HG03571 (cell line): ENCODE data around the gene EFHD2.
"Not testable (repeated sequence)": the region's sequence is repeated elsewhere in the genome, so short reads cannot be mapped to it uniquely, and the experiment has no call there.

Experiments used
- ATAC-seq: cut with Tn5 transposase; IDR thresholded peaks from one replicate; pipeline ENCODE4 v1.9.1; 2021; ENCODE audit not compliant: unreplicated experiment

The EFHD2 gene

GRCh38 chr1:15411593-15412137 lies 2.0 kb downstream of the EFHD2 start:
- peak; percentile 49 for ATAC-seq

GRCh38 chr1:15412175-15412800 lies 2.6 kb downstream of the EFHD2 start:
- no peak for ATAC-seq

DNA sequence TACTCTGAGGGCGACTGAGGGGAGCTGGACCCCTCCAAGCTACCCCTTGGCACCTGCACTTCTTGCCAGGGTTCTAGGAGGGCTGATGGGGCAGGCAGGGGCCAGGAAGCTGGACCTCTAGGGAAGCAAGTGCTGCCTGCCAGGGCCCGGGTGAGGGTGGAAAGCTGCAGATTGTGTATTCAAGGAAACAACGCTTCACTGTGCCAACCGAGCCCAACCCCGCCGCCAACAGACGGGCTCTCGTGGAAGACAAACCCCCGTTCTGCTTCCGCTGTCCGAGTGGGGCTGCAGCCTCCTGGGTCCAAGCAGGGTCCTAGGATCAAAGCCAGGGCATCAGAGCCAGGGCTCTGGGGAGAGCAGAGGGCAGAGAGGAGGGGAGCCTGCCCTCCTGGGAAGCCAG lies 3.2 kb downstream of the EFHD2 start:
- no peak for ATAC-seq

DNA sequence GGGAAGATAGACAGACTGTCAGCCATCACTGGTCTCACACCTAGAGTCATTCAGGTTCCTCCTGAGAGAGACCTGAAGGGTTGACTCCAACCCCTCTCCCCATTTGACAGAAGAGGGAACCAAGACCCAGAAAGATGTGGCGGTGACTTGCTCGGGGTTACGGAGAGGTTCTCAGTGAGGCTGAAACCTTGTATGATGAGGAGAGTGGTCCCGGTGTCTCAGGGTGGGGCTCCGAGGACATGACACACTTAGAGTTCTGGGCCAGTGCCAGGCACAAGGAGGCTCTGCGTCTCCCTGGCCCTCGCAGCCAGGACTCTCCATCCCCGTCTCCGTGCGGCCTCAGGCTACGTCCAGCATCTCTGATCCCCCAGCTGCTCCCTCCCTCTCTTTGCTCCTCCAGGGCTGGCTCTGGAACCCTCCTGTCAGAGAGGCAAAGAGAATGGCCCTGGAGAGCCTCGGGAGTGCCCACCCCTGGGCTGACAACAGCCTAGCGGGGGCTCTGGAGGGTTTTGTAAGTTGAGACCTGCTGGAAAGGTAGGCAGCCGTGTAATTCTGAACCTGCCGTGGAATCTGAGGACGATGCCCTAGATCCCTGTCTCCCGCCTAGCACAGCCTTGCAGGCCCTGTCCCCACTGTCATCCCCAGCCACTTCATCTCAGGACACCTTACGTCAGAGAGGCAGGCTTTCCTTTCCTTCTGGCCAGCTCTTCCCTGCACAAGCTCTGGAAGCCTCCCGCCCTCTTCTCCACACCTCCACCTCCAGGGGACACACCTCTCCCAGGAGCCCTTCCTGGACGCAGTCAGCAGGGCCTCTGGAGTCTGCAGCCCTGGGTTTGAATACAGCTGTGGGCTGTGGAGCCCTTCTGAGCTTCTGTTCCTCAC lies 4.1 kb downstream of the EFHD2 start:
- ATAC-seq = no peak

DNA sequence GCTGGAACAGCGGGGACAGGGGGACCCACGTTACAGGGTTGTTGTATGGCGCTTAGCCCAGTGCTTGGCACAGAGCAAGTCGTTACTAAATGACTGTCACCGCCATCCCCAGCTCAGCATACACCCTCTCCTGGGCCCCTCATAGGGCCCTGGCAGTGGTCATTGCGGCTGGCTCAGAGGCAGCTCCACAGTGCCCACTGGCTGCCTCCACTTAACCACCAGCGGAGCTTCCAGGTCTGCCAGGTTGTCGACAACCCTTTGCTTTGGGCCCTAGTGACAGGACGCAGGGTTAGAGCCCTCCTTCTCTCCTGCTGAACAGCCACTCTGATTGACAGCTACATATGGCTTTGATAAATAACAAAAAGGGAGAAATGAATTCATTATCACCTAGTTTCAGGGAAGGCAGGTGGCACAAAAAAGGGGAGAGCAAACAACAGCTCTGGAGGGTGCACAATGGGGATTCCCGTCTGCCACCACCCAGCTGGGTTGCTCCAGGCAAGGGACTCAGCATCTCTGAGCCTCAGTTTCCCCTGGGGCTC lies 4.8 kb downstream of the EFHD2 start:
- ATAC-seq = no peak

DNA sequence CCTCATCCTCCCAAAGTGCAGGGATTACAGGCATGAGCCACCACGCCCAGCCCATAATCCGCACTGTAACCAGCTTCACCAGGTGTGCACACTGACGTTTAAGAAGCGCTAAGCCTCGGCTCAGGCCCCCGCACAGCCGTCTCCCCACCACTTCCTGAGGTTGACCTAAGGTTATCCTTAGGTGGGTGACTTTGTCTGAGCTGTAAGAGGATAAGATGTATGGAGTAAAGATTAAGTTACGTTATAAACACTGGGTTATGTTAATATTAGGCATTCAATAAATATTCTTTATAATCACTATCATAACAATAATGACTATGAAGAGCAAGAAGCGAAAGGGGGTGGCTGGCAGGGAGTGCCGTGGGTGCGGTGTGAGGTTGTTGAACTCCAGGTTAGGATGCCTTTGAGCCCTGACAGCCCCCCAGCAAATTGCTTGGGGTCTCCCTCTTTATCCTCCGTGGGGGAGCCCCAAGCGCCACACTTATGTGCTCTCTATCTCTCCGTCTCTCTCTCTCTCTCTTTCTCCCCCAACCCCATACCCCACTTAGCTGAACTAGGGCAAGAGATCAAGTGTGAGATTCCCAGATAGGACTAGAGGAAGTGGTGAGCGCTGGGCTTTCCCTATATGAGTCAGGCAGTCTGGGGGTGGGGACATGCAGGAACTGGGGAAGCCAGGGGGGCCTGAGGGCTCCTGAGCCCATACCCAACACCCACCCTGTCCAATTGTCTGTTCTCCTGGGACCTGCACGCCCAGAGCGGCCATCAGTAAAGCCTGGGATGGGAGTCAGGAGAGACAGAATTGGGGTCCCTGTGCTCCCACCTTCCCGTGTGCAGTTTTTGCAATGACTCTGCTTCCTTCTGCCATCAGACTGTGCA lies 7.6 kb downstream of the EFHD2 start:
- ATAC-seq = peak; percentile 52

DNA sequence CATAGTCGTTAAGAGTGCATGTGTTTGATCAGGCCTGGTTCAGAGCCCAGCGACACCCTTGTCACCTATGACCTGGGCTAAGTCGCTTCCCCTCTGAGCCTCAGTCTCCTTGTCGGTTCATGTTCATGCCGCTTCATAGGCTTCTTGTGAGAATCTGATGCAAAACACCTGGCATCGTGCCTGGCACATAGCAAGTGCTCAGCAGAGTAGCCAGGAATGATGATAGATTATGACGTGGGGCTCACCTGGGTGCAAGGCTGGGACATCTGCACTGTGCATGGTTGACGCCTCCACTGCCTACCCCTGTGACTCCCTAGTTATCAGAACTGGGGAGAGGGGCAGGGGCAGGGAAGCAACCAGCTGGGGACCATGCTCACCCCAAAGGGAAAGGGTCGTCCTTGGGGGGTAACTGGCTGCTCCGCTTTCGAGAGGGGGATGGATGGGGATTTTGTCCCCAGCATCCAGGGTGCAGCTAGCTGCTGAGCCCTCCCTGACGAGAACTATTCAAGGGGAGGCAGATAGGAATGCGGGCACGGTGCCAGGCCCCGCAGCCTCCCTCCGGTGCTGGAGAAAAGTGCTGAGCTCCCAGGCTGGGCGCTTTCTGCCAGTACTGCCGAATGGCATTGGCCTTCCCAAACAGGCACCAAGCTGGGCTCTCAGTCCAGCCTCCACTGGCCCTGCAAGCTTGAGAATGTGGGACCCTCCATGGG lies 9.3 kb downstream of the EFHD2 start:
- no peak for ATAC-seq

DNA sequence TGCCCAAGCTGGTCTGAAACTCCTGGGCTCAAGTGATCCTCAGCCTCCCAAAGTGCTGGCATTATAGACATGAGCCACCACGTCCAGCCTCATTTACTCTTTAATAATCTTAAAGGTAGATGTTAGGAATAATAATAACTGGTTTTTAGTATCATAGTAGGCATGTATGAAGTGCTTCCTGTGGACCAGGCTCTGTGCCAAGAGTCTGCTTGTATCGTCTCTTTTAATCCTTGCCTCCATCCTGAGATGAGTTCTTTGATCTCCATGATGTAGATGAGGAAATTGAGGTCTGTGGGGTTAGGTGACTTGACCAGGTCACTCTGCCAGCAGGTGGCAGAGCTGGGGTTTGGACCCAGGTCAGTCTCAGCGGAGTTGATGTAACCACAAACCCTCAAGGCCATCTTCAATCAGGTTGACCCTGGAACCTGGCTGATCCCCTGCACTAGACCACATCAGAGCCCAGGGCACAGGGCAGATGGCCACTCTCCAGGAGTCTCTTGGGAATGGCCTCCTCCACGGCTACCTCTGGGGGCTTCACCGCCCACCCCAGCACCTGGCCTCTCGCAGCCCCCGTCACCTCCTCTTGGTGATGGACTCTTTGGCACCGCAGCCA lies 11.3 kb downstream of the EFHD2 start:
- no peak for ATAC-seq

DNA sequence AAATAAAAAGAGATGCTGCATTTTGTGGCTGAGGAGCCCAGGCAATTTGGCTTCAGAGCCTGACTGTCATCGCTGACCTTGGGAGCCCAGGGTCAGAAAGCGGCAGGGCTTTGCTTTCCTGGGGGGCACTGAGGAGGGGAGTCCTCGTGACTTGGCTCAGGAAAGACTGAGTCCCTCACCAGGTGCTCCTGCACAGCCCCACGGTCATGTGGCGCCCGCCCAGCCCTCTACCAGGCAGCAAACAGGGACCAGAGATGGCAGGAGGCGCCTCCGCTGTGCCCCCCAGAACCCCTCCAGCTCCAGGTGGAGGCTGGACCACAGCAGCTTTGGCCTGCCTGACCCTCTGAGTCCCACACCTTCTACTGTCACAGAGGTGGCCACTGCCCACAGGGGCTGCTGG lies 13.2 kb downstream of the EFHD2 start:
- no peak for ATAC-seq

GRCh38 chr1:15423355-15424077 lies 13.8 kb downstream of the EFHD2 start:
- ATAC-seq = no peak

- no peak for ATAC-seq
These were observed 14.5 kb downstream of the EFHD2 start for GRCh38 chr1:15424146-15424667.

GRCh38 chr1:15424981-15425380 lies 15.3 kb downstream of the EFHD2 start:
- no peak for ATAC-seq

DNA sequence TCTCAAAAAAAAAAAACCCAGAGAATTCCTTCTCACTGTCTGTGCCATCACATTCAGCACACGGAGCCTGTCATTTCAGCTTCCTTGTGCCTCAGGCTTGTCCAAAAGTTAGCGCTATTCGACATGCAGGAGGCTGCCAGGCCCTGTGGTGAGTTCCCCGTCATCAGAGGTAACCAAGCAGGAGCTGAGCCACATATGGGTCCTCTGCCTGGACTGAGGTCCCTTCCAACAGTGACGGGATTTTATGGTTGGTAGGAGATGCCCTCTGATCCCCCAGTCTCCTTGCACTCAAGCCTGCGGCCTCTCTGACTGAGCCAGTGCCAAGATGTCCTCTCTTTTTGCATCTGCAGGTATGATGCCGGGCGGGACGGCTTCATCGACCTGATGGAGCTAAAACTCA lies 15.8 kb downstream of the EFHD2 start:
- no peak for ATAC-seq

- ATAC-seq = no peak
These were observed 16.3 kb downstream of the EFHD2 start for GRCh38 chr1:15425958-15426357.

DNA sequence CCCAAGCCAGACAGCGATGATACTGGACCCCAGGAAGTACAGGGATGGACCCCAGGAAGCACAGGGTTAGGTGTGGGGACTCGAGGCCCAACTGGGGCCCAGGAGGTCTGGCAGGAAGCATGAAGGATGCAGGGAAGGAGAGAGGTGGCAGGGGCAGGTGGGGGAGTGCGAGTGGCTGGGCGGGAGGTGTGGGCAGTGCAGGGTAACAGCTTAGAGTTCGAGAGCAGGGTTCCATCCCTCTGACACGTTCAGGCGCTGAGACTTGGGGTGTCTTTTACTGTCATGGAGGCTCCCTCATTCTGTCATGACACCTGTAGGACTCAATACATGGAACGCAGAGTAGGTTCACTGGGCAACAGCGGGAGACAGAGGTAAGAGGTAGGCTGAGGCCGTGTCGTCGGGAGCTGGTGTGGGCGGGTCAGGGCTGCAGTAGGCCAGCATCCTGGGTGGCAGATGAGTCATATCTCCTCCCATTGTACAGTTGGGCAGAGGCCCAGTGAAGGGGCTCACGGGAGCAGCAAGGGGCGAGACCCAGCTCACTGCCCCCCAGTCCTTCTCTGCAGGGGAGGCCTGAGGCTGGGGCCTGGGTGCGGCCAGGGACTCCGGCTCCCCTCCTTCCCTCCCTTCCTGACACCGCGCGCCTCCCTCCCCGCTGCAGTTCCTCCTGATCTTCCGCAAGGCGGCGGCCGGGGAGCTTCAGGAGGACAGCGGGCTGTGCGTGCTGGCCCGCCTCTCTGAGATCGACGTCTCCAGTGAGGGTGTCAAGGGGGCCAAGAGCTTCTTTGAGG lies 17.0 kb downstream of the EFHD2 start:
- no peak for ATAC-seq

DNA sequence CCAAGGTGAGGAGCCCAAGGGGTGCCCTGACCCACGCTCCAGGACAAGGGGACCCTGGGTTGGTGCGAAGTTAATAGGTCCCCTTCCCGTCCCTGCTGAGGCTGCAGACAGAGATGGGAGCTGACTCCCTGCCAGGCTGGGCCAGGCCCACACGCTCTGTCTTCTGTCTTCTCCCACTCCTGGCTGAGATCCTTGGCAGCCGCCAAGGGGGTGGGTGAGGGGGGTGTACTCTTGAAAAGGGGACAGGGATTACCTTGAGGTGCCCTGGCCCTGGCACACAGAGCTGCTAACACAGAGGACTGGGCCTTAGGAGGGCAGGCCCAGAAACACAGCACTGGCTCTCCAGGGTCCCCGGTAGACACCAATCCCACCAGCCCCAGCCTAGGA lies 17.6 kb downstream of the EFHD2 start:
- ATAC-seq = no peak

DNA sequence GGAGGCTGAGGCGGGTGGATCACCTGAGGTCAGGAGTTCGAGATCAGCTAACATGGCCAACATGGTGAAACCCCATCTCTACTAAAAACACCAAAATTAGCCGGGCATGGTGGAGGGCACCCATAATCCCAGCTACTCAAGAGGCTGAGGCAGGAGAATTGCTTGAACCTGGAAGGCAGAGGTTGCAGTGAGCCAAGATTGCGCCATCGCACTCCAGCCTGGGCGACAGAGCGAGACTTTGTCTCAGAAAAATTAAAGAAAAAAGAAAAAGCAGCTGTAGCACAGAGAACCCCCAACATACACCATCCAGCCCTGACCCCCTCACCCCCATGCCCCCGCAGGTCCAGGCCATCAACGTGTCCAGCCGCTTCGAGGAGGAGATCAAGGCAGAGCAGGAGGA lies 18.6 kb downstream of the EFHD2 start:
- ATAC-seq = not testable (repeated sequence)

DNA sequence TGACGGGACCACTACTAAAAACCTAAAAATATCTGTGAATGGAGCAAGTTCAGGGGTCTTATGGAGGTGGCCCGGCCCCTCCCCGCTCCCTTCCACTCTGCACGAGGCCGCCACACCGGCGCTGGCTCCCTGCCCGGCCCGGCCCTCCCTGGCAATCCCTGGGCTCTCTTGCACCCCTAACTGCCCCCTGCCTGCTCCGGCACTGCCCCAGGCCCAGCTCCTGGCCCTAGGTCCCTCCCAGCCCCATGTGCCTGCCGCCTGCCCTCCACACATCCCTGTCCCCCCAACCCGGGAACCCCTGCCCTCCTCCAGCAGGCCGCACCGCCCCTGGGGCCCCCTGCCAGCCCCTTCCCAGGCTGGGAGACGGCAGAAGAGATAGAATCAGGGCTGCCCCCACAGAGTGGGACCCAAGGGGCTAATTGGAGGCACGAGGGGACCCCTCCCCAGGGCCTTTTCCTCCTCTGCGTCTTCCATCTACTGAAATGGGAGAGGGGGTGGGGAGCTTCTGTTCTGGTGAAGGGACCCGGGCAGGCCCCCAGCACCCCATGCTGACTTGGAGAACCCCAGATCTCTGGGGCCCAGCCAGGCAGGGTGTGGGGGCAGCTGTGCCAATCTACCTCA lies 19.2 kb downstream of the EFHD2 start:
- ATAC-seq = no peak
